GM19397 (cell line): Measurements from ENCODE around the gene GPHN.
"Not testable (repeated sequence)": the region's sequence is repeated elsewhere in the genome, so short reads cannot be mapped to it uniquely, and the experiment has no call there.

Experiments
- ATAC-seq: cut with Tn5 transposase; IDR thresholded peaks from one replicate; pipeline ENCODE4 v1.9.1; 2021; ENCODE audit warnings: mild to moderate bottlenecking, moderate library complexity; ENCODE audit not compliant: unreplicated experiment

The GPHN gene

DNA sequence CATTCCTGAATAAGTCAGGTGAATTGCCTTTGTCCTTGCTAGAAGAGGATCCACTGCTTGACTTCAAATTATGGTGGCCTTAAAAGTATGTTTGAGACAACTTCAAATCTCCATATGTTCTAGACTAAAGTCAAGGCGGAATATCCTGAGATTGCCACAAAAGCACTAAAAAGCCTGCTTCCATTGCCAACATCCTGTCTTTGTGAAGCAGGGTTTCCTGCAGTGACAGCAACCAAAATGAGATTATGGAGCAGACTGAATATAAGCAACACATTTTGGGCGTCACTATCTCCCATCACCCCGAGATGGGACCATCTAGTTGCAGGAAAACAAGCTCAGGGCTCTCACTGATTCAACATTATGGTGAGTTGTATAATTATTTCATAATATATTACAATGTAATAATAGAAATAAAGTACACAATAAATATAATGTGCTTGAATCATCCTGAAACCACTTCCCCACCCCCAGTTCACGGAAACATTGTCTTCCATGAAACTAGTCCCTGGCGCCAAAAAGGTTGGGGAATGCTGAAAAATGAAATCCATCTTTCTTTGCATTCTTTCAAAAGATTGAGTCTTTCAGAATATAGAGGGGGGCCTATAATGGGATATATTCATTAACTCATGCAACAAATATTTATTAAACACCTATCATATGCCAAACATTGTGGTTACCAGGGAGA lies 143.7 kb downstream of the GPHN start:
- ATAC-seq, result no peak

DNA sequence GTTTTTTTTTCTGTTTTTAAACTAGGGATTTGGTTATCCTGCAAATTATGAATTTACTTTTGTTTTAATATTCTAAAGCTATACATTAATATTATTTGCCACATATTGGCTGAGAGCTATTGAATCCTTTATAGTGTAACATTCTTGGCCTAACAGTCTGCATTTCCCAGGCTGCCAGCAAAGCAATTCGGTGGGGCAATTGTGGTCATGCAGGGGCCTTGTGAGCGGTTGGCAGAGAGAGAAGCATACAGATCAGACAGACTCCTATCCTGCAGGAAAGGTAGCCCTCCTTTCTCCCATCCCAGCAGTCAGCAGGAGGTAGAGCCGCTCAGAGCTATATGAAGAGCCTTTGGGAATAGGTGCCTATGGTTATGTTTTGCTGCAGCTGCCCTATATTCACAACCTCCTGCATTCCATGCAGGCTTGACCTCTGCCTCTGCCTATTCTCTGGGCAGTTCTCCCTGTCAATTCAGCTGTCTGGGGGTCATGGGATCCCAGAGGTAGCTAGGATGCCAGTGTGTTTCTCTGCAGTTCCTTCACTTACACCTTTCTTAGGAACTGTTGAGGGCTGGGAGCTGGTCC lies 144.7 kb downstream of the GPHN start:
- no peak for ATAC-seq

DNA sequence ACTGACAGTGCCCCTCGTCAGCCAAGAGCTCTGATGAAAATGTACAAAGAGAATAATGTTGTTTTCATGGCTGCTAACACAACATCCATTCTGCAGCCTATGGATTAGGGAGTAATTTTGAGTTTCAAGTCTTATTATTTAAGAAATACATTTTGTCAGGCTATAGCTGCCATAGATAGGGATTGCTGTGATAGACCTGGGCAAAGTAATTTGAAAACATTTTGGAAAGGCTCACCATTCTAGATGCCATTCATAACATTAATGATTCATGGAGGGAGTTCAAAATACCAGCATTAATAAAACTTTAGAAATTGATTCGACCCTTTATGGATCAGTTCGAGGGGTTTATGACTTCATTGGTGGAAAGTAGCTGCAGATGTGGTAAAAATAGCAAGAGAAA lies 149.8 kb downstream of the GPHN start:
- ATAC-seq, result no peak

GRCh38 chr14:66662374-66662773 lies 154.4 kb downstream of the GPHN start:
- ATAC-seq, result no peak

GRCh38 chr14:66677780-66678179 lies 169.8 kb downstream of the GPHN start:
- ATAC-seq, result no peak

DNA sequence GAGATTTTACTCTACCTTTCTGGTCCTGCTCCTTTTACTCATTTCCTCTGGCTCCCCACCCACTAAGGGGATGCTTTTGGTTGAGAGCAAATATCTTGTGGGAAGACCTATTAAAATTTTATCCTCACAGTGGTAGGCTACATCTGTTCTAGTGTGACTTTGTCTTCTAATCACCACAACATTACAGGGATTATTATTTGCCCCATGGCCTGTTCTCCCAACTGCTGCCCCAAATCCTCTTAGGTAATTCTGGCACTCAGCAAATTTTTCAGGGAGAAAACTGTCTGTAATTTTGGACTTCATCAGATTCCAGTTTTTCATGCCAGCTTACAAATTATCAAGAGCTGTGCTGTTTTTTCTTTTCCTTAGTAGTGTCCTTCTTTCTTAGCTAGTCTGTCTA lies 172.3 kb downstream of the GPHN start:
- no peak for ATAC-seq

GRCh38 chr14:66696326-66696725 lies 188.4 kb downstream of the GPHN start:
- no peak for ATAC-seq

GRCh38 chr14:66698503-66698902 lies 190.6 kb downstream of the GPHN start:
- ATAC-seq, result no peak

DNA sequence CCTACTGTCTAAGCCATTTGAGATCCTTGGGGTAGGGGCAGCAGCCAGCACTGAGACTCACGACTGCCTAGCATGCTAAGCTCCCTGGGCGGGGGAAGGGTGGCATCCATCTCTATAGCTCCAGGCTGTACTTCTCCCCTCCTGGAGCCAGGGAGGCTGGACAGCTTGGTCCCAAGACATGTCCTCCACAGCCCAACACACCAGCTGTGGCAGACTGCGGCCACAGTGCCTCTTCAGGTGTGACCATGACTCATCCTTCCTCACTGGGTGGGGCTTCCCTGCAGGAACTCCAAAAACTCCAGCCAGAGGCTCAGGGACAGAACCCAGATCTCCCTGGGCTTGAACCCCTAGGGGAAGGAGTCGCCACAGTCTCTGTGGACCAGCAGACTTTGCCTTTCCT lies 193.9 kb downstream of the GPHN start:
- no peak for ATAC-seq

GRCh38 chr14:66708267-66708666 lies 200.3 kb downstream of the GPHN start:
- no peak for ATAC-seq

- ATAC-seq, result no peak
These were observed 201.3 kb downstream of the GPHN start for GRCh38 chr14:66709291-66709690.

- not testable (repeated sequence) for ATAC-seq
These were observed 206.3 kb downstream of the GPHN start for GRCh38 chr14:66714291-66714690.

- ATAC-seq, result not testable (repeated sequence)
These were observed 207.4 kb downstream of the GPHN start for GRCh38 chr14:66715313-66715712.

DNA sequence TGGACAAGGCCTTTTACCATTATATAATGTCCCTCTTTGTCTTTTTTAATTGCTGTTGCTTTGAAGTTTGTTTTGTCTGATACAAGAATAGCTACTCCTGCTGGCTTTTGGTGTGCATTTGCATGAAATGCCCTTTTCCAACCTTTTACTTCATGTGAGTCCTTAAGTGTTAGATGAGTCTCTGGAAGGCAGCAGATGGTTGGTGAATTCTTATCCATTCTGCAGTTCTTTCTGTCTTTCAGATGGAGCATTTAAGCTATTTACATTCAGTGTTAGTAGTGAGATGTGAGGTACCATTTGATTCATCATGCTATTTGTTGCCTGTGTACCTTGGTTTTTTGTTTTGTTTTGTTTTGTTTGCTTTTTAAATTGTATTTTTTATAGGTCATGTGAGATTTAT lies 208.3 kb downstream of the GPHN start:
- no peak for ATAC-seq

GRCh38 chr14:66717561-66718140 lies 209.7 kb downstream of the GPHN start:
- ATAC-seq, result no peak

DNA sequence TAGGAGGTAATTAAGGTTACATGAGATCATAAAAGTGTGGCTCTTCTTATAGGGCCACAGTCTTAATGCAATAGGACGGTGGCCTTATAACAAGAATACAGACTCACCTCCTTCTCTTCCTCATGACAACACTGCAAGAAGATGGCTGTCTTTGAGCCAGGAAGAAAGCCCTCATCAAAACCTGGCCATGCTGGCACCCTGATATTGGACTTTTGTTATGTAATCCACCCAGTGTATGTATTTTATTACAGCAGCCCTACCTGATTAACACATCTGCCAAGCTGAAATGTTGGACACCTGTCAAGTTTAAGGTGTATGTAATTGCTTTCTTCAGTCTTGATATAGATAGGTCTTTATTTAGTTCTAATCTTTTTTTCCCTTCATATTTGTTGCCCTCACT lies 217.0 kb downstream of the GPHN start:
- no peak for ATAC-seq

DNA sequence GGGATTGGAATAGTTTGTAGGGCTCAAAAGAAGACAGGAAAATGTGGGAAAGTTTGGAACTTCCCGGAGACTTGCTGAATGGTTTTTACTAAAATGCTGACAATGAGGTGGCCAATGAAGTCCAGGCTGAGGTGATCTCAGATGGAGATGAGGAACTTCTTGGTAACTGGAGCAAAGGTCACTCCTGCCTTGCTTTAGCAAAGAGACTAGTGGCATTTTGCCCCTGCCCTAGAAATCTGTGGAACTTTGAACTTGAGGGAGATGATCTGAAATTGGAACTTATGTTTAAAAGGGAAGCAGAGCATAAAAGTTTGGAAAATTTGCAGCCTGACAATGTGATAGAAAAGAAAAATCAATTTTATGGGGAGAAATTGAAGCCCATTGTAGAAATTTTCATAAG lies 223.4 kb downstream of the GPHN start:
- not testable (repeated sequence) for ATAC-seq

- no peak for ATAC-seq
These were observed 227.9 kb downstream of the GPHN start for GRCh38 chr14:66735853-66736252.

DNA sequence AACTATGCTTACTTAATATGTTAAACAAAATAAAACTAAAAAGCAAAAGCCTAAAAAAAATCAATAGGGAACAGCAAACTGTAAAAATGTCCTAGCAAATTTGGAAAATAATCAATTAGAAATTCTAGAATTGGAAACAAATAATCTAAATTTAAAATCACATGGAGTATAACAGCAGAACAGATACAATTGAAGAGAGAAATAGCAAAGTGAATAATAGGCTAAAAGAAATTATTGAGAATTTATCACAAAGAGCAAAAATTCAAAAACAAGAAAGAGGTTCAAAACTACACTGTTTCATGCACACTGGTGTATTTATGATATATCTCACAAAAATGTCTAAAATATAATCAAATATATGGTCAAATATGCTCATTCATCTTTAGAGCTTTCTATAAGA lies 231.9 kb downstream of the GPHN start:
- no peak for ATAC-seq

DNA sequence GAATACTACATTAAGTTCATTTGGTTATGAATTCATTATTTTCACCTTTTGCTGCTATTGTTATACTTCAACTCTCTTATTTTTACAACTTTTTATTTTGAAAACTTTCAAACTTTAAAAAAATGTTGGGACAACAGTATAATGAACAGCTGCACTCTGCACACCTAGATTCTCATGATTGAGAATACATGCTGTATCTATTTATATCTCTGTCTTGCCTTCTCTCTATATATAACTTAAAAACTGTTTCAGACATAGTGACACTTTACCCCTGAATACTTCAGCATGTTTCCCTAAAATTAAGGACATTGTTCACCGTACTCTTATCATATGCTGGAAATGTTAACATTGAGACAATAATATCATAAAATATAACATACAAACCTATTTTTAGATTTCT lies 237.1 kb downstream of the GPHN start:
- no peak for ATAC-seq

DNA sequence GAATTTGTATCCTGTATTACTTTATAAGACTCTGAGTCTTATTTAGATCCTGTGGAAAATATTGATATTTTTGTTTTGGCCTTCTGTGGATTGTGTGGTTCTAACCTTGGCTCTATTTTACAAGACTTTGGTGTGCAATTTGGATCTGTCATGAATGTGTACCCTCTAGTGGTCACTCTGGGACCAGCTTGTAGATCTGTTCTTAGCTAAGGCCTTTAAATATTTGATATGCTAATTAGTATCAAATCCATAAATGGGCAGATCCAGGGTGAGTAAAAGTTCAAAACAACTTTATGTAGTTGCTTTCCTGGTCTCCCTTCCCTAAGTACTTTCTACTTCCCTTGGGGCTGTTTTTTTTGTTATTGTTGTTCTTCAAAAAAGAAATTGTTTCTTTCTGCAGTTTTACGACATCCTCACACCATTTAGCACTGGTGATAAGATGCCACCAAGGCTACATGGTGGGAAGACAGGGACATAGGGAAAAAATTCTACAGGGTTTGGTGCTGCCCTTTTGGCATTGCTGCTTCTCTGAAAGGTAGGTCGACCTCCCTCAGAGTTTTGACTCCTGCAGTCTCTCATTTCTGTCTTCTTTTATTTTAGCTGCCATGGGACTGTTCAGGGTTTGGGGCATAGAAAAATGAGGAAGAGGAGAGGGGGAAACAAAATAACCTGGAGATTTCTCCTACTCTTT lies 238.5 kb downstream of the GPHN start:
- ATAC-seq, result no peak

- ATAC-seq, result no peak
These were observed 244.2 kb downstream of the GPHN start for GRCh38 chr14:66752109-66752508.
